Stimulated activated CD8-positive, alpha-beta memory T cell treated with anti-CD3 and anti-CD28 coated beads, Interleukin-7, amount 100 ng/mL, for 1 hour (primary cell): Measurements from ENCODE around the gene CENPA.
"Not testable (repeated sequence)": the region's sequence is repeated elsewhere in the genome, so short reads cannot be mapped to it uniquely, and the experiment has no call there.

Experiments used
- DNase-seq, 2 donors: peaks; one replicate each; pipeline ENCODE4 v3.0.0-alpha.2; 2020; ENCODE audit warnings: low read depth in 2 of 2

Gene CENPA

DNA sequence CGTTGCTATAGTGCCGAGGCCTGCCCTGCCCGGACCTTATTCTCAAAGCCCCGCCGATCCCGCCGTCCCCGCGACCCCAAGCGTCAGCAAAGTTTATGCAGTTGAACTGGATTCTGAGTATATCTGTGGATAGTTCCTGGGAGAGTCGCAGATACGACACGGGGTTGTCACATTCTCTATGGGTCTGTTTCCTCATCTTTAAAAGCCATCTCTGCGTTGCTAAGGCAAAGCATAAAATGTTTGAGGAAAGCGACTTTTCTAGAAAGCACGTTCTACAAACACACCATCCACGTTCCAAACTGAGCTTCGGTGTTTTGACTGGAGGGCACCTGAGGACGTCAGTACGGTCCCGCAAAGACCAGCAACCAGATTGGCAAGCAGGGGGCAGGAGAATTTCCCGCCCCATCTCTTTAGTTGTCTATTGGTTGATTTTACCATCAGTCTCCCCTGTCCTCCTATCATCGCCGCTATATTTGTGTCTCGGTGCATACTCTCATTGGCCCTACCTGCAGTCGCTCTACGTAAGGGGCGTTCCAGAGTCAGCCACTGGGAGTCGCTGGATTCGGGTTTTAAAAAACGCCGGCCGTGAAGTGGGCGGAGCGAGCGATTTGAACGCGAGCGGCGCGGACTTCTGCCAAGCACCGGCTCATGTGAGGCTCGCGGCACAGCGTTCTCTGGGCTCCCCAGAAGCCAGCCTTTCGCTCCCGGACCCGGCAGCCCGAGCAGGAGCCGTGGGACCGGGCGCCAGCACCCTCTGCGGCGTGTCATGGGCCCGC, at the start of gene CENPA:
Gene CENPA (plus strand): TSS at position 626 of the 776 bp plus-strand sequence. CDS start 141 bp downstream, at position 767.
- DNase-seq = peak; percentile 88 to 89

DNA sequence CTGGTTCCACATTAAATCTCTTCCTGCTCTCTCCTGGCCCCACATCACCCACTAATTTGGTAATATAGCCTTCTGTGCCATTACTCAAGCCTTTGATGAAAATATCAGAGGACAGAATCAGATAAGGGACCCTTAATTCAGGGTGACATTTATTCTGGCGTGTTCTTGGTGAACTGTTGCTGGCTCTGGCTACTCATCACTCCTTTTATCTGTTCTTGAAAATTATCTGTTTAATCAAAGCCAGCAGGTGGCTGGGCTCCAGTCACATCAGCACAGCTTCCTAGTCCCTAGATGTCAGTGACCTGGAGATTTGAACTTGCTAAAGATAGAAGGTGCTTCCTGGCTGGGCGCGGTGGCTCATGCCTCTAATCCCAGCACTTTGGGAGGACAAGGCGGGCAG, 48.6 kb upstream of the CENPA start:
- DNase-seq = no peak

DNA sequence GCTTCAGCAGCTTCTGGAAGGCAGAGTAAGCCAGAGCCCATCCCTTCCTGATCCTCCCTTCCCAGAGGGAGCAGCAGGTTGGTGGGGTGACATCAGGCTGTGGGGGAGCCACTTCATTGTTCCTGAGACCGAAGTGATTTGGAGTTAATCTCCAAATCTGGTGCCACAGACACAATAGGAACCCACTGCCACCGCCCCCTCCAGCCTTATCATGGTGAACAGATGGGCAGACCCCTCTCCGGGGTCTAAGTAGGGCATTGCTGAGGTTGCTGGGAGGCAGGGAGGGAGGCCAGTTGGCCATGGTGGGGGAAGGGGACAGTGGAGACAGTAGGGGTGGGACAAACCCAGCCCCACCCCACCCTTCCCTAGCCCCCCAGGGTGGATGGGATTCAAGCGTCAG, 47.4 kb upstream of the CENPA start:
- no peak for DNase-seq

DNA sequence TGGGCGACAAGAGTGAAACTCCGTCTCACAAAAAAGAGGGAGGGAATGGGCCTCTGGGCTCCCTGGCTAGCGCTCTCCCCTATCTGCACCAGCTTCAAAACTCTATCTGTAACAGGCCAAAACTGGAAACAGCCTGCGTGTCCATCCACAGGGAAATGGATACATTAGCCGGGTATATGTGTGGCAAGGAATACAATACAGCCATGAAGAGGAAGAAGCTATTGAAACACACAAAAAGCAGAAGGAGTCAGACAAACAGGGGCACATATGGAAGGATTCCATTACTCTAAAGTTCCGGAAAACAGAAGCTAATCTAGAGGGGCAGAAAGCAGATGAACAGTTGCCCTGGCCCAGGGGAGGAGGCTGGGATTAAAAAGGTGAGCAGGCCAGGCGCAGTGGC, 46.3 kb upstream of the CENPA start:
- no peak for DNase-seq

DNA sequence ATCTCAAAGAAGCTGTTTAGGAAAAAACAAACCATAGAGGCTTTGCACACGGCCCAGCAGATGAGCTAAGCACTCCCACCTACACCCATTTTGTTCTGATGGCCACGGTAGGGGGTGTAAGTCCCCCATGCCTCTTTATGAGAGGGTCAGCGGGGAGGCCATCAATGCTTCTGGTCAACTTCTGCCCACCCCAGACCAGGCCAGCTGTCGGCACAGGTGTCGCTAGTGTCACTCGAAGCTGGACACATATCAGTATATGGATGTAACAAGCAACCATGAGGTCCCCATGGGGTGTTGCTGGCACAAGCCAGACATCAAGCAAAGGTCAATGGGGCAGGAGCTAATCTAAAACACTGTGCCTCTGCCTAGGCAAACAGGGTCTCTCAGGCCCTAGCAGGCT, 45.5 kb upstream of the CENPA start:
- no peak for DNase-seq

DNA sequence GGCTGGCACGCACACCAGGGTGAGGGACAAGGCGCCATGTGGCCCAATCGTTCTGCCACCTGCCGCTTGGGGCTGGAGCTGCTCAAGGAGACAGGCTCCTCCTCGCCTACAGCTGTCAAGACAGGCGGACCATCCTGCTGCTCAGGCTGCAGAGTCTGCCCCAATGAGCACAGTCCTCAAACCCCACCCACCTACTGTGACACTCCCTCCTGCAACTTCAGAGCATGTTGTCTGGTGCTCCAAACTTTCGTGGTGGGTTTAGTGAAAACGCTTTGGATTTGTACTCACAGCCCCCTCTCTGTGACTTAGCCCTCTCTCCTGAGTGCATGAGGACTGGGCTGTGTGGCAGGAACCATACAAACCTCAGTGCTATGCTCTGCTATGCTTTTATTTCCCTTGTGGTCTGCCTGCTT, 45.0 kb upstream of the CENPA start:
- DNase-seq = no peak

GRCh38 chr2:26742048-26742770, 43.6 kb upstream of the CENPA start:
- no peak for DNase-seq

GRCh38 chr2:26743852-26744251, 42.0 kb upstream of the CENPA start:
- no peak for DNase-seq

DNA sequence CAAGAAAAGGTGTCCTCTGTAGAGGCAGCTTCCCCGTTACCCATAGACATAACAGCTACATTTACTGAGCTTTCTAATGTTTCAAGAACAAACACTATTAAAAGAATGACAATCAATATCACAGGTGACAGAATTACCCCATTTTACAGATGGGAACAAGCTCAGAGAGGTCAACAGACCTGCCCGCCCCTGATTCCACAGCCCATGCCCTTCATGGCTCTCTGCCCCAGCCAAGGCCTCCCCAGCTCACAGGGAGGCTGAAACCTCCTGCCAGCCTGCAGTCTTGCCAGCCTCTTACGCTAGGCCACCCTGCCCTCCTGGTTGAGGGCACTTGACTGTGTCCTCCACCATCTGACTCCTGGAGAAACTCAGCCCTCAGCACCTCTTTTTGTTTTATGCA, 40.9 kb upstream of the CENPA start:
- no peak for DNase-seq

DNA sequence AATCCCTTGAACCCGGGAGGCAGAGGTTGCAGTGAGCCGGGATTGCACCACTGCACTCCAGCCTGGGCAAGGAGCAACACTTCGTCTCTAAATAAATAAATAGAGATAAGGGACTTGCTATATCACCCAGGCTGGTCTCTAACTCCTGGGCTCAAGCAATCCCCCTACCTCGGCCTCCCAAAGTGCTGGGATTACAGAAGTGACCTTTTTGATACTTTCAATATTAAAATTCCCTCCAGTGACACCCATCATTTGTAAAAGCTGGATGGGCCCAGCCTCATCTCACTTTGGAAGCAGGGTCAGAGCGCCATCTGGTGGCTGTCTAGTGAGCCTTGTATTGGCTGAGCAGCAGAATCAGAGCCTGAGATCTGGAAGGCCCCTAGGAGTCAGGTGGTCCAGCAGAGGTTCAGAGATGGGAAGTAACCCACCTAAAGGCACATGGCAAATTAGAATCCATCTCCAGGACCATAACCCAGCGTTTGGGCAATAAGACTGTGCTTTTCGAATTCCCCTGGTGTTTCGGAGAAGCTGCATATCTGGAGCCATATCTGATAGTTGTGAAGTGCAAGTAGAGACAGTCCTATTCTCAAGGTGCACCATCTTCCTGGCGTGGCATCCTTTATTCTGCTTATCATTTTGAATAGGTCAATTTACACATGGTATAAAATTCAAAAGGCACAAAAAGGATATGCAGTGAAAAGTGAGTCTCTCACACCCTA, 40.1 kb upstream of the CENPA start:
- peak; percentile 46 to 69 for DNase-seq

DNA sequence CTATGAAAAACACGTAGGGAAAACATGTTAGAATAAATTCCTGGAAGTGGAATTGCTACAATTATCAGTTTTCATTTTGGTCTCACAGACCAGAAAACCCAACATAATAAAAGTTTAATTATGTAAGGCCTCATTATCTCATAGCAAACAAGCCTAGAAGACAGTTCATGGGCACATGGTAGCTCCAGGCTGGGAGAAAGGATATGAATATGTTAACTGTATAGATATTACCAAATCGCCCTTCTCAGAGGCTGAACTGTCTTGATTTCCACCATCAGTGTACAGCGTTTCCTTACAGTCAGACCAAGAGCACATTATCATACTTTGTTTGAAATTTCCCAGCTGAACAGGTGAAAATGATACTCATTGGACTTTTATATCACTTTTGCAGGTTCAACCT, 38.9 kb upstream of the CENPA start:
- DNase-seq = no peak

DNA sequence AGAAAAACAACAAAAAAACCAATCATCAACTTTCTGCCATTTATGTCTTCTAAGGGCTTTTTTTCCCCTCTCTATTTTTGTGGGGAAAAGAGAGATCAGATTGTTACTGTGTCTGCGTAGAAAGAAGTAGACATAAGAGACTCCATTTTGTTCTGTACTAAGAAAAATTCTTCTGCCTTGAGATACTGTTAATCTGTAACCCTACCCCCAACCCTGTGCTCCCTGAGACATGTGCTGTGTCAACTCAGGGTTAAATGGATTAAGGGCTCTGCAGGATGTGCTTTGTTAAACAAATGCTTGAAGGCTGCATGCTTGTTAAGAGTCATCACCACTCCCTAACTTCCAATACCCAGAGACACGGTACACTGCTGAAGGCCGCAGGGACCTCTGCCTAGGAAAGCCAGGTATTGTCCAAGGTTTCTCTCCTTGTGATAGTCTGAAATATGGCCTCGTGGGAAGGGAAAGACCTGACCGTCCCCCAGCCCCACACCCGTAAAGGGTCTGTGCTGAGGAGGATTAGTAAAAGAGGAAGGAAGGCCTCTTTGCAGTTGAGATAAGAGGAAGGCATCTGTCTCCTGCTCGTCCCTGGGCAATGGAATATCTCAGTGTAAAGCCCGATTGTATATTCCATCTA, 36.0 kb upstream of the CENPA start:
- not testable (repeated sequence) for DNase-seq

GRCh38 chr2:26750467-26750866, 35.4 kb upstream of the CENPA start:
- not testable (repeated sequence) for DNase-seq

DNA sequence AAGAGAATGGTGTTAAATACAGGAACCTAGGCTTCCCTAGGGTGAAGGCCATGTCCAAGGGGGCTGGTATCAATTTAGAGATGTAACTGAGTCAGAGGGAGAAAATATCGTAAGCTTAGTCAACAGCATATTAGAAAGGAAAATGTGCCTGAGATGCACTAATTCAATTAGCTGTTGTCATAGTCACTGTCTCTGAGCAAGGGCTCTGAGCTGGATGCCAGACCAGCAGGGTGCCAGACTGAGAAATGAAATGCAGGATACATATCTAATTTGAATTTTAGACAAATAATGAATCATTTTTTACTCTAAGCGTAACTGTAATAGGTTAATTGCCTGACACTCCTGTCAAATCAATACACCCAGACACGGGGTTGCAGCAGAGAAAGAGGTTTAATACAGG, 33.2 kb upstream of the CENPA start:
- DNase-seq = no peak

GRCh38 chr2:26754539-26754938, 31.3 kb upstream of the CENPA start:
- no peak for DNase-seq

DNA sequence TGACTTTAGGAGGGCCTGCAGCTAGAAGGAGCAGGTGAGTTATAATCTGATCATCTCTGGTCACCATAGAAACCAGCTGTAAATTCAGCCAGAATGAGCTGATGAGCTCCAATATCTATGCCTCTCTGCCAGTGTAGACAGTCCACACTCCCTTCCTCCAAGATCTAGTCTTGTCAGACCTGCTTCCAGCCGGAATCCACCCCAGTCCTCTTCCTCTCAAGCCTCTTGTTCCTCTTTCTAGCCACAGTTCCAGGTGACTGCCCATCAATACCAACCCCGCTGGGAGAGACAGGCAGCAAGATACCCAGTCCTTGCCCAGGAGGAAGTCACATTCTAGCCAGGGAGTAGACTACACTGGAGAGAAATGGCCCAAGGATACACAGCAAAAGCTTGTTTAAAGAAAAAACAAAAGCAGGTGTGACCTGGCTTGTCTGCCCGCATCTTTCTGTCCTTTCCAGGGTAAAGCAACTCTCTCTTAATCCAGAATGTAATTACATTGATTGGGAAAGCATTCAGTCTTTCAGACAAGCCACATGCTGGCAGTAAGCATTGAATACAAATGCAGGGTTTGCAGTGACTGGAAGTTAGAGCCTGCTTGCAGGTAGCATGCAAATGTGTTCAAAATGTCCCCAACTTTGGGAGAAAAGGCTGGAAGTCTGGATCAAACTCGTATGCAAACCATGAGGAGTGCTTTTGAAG, 30.7 kb upstream of the CENPA start:
- no peak for DNase-seq

DNA sequence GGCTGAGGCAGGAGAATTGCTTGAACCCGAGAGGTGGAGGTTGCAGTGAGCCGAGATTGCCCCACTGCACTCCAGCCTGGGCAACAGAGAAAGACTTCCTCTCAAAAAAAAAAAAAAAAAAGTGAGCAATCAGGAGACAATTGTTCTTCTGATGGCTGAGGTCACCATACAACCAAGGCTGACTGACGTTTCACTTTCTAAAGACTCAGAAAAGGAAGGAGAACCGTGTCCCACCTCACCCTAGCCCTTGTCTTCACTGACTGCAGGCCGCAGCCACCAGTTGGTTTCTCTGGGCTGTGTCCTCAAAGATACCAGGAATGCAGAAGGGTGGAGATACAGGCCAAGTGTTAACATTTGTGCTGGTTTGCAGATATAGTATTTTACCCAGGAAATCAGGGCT, 29.5 kb upstream of the CENPA start:
- DNase-seq = no peak

DNA sequence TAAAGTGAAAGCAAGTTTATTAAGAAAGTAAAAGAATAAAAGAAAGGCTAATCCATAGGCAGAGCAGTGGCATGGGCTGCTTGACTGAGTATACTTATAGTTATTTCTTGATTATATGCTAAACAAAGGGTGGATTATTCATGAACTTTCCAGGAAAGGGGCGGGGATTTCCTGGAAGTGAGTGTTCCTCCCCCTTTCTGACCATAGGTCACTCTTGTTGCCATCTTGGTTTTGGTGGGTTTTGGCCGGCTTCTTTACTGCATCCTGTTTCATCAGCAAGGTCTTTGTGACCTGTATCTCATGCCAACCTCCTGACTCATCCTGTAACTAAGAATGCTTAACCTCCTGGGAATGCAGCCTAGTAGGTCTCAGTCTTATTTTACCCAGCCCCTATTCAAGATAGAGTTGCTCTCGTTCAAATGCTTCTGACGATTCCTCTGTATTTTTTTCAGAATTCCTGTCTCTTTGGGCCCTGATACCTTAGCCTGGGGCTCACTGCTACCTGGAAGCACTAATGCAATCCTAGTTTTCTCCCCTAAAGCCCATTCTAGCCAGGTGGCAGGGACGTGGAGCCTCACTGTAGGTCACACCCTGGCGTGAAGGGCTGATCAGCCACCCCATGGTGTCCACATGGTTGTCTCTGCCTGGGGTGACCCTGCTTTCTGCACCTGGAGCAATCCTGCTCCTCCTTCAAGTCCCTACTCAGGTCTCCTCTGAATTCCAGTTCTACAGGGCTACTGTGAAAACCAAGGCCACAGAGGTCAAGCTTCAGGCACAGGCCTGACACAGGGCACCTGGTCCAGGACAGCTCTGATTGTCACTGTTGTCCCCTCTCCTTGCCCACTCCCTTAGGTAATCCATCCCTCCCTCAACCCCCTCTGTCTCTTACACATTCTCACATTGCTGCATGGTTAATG, 27.7 kb upstream of the CENPA start:
- DNase-seq = no peak

DNA sequence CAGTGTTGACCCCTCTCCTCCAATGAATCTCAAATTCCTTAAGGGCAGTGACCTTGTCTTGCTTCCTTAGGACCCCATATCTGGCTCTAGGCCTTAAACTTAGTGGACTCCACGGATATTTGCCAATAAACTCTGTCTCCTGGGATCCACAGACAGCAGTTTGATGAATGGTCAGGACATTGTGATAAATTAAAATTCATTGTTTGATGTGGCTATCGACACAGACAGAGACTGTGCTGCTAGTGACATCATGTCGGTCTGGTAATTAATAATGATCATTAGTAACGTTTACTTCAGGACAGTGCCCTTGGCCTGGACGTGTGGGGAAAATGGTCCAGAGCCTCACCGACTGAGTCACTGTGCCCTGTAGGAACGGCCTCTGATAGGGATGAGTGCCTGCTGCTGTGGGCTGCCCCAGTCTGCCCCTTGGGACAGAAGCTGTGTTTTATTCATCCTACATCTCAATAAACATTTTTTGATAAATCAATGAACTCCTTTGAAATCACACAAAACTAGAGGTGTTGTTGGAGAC, 27.0 kb upstream of the CENPA start:
- no peak for DNase-seq

GRCh38 chr2:26759845-26760244, 26.0 kb upstream of the CENPA start:
- DNase-seq = no peak
